Islet precursor cell (in vitro differentiated cells): ENCODE results near the gene C10orf105.

Experiments
- DNase-seq: peaks from one replicate; pipeline ENCODE4 v3.0.0-alpha.2; 2018

The C10orf105 gene

DNA sequence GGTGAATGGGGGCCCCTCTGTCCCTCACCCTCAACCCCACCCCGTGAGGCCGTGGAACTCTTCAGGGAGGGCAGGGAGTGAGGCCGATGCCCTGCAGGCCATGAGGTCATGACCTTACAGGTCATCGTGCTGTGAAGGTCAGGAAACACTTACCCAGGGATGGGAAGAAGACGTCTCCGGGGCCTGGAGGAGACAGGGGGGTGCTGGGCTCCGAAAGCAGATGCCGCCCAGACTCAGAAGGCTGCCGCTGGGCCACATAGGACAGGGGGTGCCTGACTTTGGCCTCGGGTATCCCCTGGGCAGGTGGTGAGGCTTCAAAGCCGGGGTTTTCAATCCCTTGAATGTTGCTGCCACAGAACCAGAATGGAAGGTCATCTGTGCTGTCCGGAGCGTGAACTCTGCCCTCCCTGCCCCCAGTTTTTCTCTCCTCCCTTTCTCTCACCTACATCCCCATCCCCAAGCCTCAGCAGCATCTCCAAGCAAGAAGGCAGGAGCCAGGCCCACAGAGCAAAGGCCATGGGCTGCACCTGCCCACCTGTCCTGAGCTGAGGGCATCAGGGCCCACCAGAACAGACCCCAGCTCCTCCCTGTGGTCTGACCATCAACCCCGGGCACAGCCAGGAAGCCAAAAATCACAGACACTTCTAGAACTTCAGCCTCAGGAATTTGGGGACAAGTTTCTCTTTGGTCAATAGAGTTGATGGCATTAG is 32.1 kb upstream of the C10orf105 start:
- no peak for DNase-seq

- DNase-seq = no peak
Observed at GRCh38 chr10:71750986-71751385, 31.4 kb upstream of the C10orf105 start.

DNA sequence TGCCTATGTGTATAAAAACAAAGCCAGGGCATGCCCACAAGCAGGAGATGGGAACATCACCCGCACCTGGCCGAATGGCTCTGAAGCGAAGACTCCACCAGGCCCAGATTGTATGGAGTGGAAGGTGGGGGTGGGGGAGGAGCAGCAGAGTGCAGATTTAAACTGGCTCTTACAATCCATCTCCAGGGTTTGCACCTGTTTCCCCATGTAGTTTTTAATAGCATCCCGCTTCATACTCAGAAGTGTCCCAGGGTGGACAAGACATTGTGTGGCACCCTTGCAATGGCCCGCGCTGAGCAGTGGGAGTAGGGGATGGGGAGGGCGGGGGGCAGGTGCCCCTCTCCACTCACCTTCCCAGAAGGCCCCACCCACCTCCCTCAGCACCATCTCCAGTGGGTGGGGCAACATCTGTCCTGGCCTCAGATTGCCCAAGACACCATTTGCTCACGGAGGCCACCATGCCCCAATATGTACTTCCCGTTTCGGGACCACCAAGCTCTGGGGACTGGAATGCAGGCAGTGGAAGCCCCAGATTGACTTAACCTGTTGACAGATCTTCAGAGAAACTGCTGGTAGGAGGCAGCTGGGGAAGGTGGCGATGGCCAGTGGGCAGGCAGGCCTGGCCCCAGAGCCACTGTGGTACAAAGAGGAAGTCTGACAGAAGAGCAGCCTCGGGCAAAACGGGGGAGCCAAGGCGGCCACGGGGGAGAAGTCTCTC is 30.7 kb upstream of the C10orf105 start:
- no peak for DNase-seq

GRCh38 chr10:71749396-71749795 is 29.8 kb upstream of the C10orf105 start:
- no peak for DNase-seq

DNA sequence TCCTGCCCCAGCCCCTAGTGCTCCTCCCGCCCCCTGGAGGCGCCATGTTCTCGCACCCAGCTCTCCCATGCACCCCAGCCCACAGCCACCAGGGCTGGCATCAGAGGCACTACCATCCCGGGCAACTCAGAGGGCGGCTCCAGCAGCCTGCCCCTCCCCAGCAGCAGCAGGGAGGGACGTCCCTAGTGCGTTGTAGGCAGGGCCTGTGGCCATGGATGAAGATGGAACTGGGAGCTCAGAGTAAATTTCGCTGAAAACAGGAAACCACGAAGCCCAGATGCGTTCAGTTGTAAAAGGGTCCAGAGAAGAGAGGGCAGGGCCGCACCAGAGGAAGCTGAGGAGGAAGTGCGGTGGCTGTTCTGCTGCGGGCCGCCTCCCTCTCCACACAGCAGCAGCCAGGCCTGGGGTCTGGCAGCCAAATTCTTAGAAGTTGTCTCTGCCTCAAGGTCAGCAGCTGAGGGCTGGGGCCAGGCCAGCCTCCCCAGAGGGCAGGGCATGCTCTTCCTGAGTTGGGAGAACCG is 29.2 kb upstream of the C10orf105 start:
- no peak for DNase-seq

DNA sequence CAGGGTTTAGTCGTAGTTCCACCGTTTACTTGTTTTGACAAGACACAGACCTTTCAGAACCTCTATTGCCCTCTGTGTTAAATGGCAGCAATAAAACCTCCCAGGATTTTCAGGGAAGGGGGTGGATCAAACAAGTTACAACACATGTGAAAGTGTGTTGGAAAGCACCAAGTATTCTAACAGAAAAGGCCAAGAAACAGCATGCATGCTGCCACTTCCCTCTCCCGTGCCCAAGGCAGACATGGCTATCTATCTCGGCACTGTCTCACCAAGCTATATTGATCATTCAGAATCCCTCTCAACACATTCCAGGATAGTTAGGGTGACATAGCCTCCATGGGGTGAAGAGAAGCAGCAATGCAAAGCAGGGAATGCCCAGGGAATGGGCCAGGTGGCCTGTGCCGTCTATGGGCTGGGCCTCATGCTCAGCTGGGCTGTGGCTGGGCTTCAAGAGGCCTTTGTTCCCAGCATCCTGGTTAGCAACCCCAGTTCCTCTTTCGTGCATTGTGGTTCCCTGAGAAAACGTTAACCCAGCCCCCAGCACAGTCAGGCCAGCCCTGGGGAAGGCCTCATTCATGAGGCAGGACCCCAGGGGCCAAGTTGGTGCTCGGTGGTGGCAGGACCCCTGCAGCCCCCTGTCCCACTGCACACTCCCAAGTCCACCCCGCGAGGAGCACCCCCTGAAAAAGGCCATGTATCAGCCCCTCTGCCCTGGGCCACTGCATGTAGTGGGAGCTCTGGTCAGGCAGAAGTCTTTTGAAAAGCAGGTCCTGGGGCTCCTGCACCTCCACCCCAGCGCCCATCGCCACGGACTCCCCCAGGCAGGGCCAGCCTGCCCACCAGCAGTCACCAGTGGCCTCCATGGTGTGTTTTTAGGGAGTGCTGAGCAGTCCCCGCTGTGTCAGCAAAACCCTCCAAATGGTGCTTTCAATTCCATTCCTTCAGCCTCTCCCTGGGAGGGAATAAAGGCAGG is 28.3 kb upstream of the C10orf105 start:
- DNase-seq = no peak

- no peak for DNase-seq
Observed at GRCh38 chr10:71747039-71747531, 27.5 kb upstream of the C10orf105 start.

DNA sequence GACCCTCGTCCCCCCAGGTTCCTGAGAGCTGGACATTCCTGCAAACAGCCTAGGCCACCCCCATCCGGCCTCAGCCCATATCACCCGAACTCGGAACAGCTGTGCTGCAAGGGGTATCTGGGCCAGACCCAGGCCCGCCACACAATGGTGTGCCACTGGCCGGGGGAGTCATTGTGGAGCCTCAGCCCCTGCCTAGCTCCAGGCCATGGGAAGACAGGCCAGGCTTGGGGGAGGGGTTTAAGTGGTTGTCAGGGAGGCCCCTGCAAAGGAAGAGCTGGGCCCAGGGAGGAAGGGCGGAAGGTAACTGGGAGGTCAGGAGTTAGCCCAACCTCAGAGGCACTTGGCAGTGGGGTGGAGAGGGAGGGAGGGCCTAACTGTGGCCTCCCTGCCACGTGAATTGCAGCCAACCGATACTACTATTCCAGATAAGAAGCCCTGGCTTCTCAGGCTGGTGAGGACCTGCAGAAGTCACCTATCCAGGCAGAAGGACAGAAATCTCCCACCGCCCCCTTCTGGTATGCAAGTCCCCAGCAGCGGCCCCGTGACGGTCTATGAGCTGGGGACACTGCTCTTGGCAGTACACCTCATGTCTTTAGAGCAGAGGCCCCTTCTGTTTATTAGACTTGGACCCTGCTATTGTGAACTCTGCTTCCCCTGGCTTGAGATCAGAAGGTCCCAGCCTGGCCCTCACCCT is 26.9 kb upstream of the C10orf105 start:
- peak; percentile 71 for DNase-seq

DNA sequence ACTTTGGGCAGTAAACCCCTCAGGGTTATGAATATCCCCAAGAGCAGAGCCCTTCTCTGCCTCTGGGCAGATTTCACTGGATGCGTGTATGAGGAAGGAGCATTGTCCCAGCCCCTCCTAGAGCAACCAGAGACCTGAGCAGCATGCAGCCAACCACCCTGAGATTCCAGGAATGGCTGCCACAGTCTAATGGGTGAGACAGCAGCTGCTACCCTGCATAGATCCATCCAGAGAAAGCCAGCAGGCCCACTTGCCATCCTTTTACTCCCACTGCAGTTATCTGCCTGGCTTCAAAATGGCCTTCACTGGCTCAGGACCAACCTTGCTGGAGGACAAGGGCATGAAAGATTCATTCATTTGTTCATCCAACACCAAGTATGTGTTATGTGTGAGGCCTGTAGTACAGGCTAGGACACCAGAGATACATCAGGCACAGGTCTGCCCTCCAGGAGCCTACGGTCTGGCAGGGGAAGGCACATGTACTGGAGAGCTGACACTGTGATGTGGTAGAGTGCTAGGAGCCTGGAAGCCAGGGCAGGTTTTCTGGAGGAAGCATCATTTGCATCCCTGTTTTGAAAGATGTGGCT is 26.2 kb upstream of the C10orf105 start:
- DNase-seq = no peak

- no peak for DNase-seq
Observed at GRCh38 chr10:71744897-71745663, 25.5 kb upstream of the C10orf105 start.

DNA sequence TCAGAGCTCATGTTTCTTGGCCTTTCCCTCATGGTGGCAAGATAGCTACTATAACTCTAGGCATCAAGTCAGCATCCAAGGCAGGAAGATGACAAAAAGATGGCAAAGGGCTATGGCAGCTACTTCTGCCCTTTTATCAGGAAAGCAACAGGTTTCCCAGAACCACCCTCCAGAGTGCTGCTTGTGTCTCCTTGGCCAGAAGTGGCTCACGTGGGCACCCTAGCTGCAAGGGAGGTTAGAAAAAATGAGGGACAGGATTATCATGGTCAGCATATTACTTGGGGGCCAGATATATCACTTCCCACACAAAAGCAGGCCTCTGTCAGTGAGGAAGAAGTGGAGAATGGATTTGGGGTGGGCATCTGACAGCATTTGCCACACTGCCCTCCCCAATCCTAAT is 24.3 kb upstream of the C10orf105 start:
- no peak for DNase-seq

DNA sequence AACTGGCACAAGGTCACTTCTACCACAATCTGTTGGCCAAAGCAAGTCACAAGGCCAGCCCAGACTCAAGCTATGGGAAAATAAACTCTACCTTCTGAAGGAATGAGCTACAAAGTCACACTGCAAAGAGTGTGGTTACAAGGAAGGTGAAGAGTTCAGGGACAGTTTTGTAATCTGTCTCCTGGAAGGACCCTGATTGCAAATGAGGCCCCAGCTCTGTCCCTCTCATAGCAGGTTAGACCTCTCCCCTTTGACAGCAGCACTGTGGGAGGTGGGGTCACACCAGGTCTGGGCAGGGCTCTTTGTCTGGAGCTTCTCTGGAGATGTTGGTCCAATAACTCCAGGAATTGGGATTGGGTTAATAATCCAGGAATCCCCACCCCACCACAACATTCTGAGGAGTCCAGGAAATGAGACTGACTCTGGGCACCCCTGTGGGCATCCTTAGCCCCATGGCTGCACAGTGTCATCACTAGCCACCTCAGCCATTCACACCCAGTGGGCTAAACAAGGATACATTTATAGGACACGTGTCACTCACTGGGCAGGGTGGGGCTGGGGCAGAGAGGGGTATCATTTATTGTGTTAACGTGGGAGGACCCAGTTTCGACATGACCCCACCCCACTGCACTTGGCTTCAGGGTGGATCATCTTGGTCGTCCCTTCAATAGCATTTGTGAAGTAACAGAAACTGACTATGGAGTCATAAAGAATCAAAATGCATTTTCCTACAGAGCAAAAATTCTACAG is 23.7 kb upstream of the C10orf105 start:
- DNase-seq = no peak

DNA sequence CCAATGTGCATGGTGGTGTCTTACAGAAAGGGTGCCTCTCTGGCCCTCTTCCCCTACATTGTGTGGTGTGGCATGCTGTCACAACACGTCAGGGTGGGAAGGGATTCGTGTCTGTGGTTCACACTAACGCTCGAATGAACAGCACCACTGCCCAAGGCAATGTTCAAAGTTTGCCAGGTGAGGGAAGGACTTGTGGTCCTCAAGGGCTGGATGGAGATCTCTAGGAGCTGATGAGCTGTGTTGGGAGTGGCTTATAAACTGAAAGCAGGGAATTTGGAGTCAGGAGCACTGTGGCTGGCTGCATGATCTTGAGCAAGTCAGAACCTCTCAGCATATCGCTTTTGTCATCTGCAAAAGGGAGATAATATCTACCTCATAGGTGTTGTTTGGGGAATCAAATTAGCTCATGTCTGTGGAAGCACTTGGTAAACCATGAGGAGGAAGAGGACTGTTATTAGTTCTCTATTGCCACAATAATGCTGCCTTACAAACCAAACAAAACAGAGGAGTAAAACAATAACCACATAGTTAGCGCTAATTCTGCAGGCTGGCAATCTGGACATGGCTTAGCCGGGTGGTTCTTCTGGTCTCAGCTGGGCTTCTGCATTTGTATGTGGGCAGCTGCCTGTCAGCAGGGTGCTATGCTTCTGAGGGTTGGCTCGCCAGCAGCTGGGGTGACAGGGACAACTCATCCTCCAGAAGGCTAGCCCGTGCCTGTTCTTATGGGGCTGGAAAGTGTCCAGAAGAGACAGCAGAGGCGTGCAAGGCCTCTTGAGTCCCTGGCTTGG is 22.9 kb upstream of the C10orf105 start:
- no peak for DNase-seq

- DNase-seq = no peak
Observed at GRCh38 chr10:71741671-71742070, 22.1 kb upstream of the C10orf105 start.

DNA sequence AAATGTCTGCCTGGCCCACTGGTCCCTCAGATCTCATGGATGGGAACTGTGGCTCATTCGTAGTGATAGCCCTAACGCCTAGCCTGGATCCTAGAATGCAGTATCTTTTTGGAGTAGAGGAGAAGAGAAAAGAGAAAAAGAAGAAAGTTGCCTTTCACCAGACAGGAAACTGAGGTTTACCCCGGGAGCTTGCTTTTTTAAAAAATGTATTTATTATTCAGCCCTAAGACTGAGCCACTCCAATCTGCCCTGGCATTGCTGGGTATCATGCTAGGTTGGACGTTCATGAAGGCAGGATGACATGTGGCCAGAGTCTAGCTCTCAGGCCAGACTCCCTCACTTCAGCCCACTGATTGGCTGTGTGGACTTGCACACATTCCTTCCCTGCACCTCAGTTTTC is 21.5 kb upstream of the C10orf105 start:
- DNase-seq = no peak

DNA sequence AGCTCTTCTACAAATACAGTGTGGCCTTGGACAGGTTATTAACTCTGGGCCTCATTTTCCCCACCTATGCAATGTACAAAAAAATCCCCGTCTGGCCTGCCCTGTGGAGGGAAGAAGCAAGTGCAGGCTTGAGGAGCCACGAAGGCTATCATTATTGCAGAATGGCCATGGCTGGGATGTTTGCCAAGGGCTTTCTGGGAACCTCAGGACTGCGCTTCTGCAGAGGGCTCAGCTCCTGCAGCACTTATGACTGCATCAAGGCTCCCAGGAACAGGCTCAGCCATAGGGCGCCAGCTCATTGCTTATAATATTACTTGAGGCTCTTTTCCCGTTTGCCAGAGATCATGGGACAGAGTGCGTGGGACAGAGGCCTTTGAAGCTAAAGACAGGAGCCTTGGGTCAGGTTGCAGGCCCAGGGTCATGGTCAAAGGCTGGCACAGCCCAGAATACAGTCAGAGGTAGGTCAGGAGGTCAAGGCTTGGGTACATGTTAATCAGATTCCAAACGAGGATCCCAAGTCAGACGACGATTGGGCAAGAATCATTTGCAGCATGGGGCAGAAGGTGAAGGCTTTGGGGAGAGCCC is 20.6 kb upstream of the C10orf105 start:
- no peak for DNase-seq

- DNase-seq = no peak
Observed at GRCh38 chr10:71739358-71739900, 19.9 kb upstream of the C10orf105 start.

DNA sequence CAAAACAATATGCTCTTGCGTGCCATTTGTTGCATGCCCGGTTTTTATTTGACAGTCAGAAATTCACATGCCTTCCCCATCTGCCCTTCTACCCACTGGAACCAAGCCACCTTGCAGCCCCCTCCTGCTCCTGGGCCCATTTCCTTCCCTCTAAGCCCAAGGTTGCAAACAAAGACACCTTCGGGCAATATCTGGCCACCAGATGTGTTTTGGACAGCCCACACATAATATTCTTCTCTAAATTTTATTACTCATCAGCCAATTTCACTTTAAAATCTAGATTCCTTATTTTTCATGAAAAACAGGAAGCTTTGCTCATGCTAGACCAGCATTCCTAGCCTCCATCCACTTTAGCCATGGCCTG is 18.2 kb upstream of the C10orf105 start:
- no peak for DNase-seq
